Vagina (tissue), 2 donors: Measurements from ENCODE around the gene FAM53B.

Source experiments
- CTCF ChIP-seq, 3 experiments: fragments of 450-650 bp in 2 of 3; fragments of 200-600 bp in 1 of 3; sonication (generic) in 1 of 3; IDR thresholded peaks; one replicate each; pipeline ENCODE4 v1.5.1; 2017 to 2019; ENCODE audit warnings: antibody characterized with exemption in 3 of 3, mild to moderate bottlenecking in 2 of 3, moderate library complexity in 2 of 3
- POLR2A ChIP-seq, 2 donors: fragments of 450-650 bp; IDR thresholded peaks; one replicate each; pipeline ENCODE4 v1.6.1; 2017; ENCODE audit warnings: antibody characterized with exemption in 2 of 2, mild to moderate bottlenecking in 2 of 2, moderate library complexity in 2 of 2
- POLR2AphosphoS5 ChIP-seq, 2 donors: sonication (generic); formaldehyde crosslinking; IDR thresholded peaks; one replicate each; pipeline ENCODE4 v1.9.0; 2017; ENCODE audit warnings: antibody characterized with exemption in 2 of 2, mild to moderate bottlenecking in 2 of 2, low read depth in 1 of 2; ENCODE audit not compliant: insufficient read depth in 1 of 2

- TF ChIP-seq CTCF (IDR thresholded peaks at IDR 0.05) (no peak), POLR2A (IDR thresholded peaks at IDR 0.05) (no peak), POLR2AphosphoS5 (IDR thresholded peaks at IDR 0.05; ENCODE audit: insufficient read depth in 1 of 2, low read depth in 1 of 2) (no peak)
Measured at GRCh38 chr10:124629842-124630241, 114.3 kb downstream of the FAM53B start.
